K562 (cell line): ENCODE data around the gene CYP11A1. TPM values are rescaled to one million over a fixed set of nuclear protein-coding genes. Genes with fewer than 3 reads are reported as not detected.

Experiments
- BCL6 ChIP-seq: fragments of 250-450 bp; sonication (Bioruptor Pico); IDR thresholded peaks from 2 replicates; pipeline ENCODE4 v1.4.0; 2020
- CC2D1A ChIP-seq: fragments of 450-650 bp; IDR thresholded peaks from 2 replicates; pipeline ENCODE4 v1.6.1; 2017; ENCODE audit warnings: mild to moderate bottlenecking
- CTBP1 ChIP-seq: fragments of 450-650 bp; IDR thresholded peaks from 2 replicates; pipeline ENCODE4 v1.6.1; 2016; ENCODE audit warnings: borderline replicate concordance
- ELF1 ChIP-seq: fragments of 200-800 bp; sonication (Bioruptor generic); IDR thresholded peaks from 2 replicates; pipeline ENCODE4 v1.6.1; 2016; ENCODE audit warnings: missing genetic modification characterization, missing compliant biosample characterization
- ELF2 ChIP-seq: fragments of 250-450 bp; sonication (Bioruptor Pico); IDR thresholded peaks from 2 replicates; pipeline ENCODE4 v1.5.0; 2021; ENCODE audit warnings: mild to moderate bottlenecking
- FOSL1 ChIP-seq: fragments of 200-800 bp; sonication (Bioruptor generic); conservative IDR thresholded peaks from 2 replicates; pipeline ENCODE4 v1.6.1; 2016; ENCODE audit warnings: missing genetic modification characterization, missing compliant biosample characterization
- MAFK ChIP-seq: IDR thresholded peaks from 2 replicates; pipeline ENCODE4 v1.6.1; 2011; ENCODE audit warnings: low read length, improper control_type of control experiment
- MTA2 ChIP-seq: fragments of 450-650 bp; IDR thresholded peaks from 2 replicates; pipeline ENCODE4 v1.6.1; 2016; ENCODE audit warnings: low read depth
- MYC ChIP-seq, 2 experiments: fragments of 250-450 bp in 1 of 2; sonication (Bioruptor Pico) in 1 of 2; IDR thresholded peaks; 2 replicates each; pipeline versions ENCODE4 v1.5.1 to v1.6.1; 2012 to 2021; ENCODE audit warnings: low read depth in 2 of 2, borderline replicate concordance in 1 of 2, improper control_type of control experiment in 1 of 2, low read length in 1 of 2, mild to moderate bottlenecking in 1 of 2, moderate library complexity in 1 of 2
- NFRKB ChIP-seq: fragments of 450-650 bp; IDR thresholded peaks from 2 replicates; pipeline ENCODE4 v1.6.1; 2016; ENCODE audit warnings: low read depth
- POLR2H ChIP-seq: IDR thresholded peaks from 2 replicates; pipeline ENCODE4 v1.6.1; 2016; ENCODE audit warnings: missing genetic modification characterization, low read depth, mild to moderate bottlenecking, control low read depth, missing compliant biosample characterization, moderate library complexity
- SAFB2 ChIP-seq: fragments of 200-400 bp; formaldehyde crosslinking; IDR thresholded peaks from 2 replicates; pipeline ENCODE4 v1.6.1; 2018; ENCODE audit warnings: borderline replicate concordance, low read length, low read depth, moderate library complexity; ENCODE audit not compliant: severe bottlenecking
- SMC3 ChIP-seq: conservative IDR thresholded peaks from 2 replicates; pipeline ENCODE4 v1.6.1; 2011; ENCODE audit warnings: low read depth, low read length, improper control_type of control experiment; ENCODE audit not compliant: insufficient read depth
- SRF ChIP-seq, 2 experiments: fragments of 250-450, 450-650 bp in 1 of 2; sonication (Bioruptor Pico) in 1 of 2; sonication (generic) in 1 of 2; formaldehyde crosslinking; IDR thresholded peaks; 2 replicates each; pipeline versions ENCODE4 v1.5.0 to v1.5.1; 2020 to 2022; ENCODE audit warnings: mild to moderate bottlenecking in 1 of 2, missing genetic modification reagents in 1 of 2
- TAF15 ChIP-seq: fragments of 200-400 bp; formaldehyde crosslinking; IDR thresholded peaks from 2 replicates; pipeline ENCODE4 v1.6.1; 2017; ENCODE audit warnings: mild to moderate bottlenecking, low read depth, low read length, moderate library complexity
- TCFL5 ChIP-seq: fragments of 250-450 bp; sonication (Bioruptor Pico); conservative IDR thresholded peaks from 2 replicates; pipeline ENCODE4 v1.6.1; 2021; ENCODE audit warnings: mild to moderate bottlenecking, moderate library complexity, matching md5 sums
- ZNF696 ChIP-seq: fragments of 250-450 bp; sonication (Bioruptor Pico); conservative IDR thresholded peaks from 2 replicates; pipeline ENCODE4 v1.4.0; 2020; ENCODE audit warnings: mild to moderate bottlenecking, moderate library complexity
- polyA plus RNA-seq, 8 experiments: library from polyadenylated mRNA; depleted of rRNA in 4 of 8; stranded (reverse) in 5 of 8; unstranded in 3 of 8; fragments of >200 nt; fragmentation: Nextera tagmentation in 2 of 8; fragmentation: Illumina TruSeq in 1 of 8; extraction: Ambion mirVana in 2 of 8; extraction: Trizol in 1 of 8; gene quantifications; 2 replicates each; pipeline versions ENCODE4 v1.2.1 to v1.2.3, GENCODE V29; 2011 to 2014; ENCODE audit warnings: inconsistent platforms in 1 of 8, missing spikeins in 1 of 8
- total RNA-seq, 7 experiments: library from RNA; depleted of rRNA in 6 of 7; stranded (reverse); fragments of >200 nt in 6 of 7; fragmentation: Illumina TruSeq in 2 of 7; extraction: Trizol in 2 of 7; gene quantifications; 2 replicates each; pipeline versions ENCODE4 v1.2.1 to v1.2.3, GENCODE V29; 2011 to 2021; ENCODE audit warnings: low replicate concordance in 1 of 7
- TF ChIP-seq, protein P1 (sequence below): IDR thresholded peaks from 2 replicates; pipeline ENCODE4 v1.6.1; 2011; ENCODE audit warnings: borderline replicate concordance, low read depth, mild to moderate bottlenecking, moderate library complexity, low read length; ENCODE audit not compliant: insufficient read depth, poor library complexity, severe bottlenecking
- TF ChIP-seq, protein P2 (sequence below), 3 experiments: IDR thresholded peaks in 2 of 3; conservative IDR thresholded peaks in 1 of 3; 2 replicates each; pipeline ENCODE4 v1.5.1; 2011 to 2012; ENCODE audit warnings: low read length in 3 of 3, mild to moderate bottlenecking in 3 of 3, control low read depth in 2 of 3, improper control_type of control experiment in 1 of 3, inconsistent platforms in 1 of 3, low read depth in 1 of 3, mixed read lengths in 1 of 3, moderate library complexity in 1 of 3; ENCODE audit not compliant: insufficient read depth in 2 of 3
- TF ChIP-seq, protein P3 (sequence below), 2 experiments: IDR thresholded peaks in 1 of 2; conservative IDR thresholded peaks in 1 of 2; 2 replicates each; pipeline ENCODE4 v1.6.1; 2016; ENCODE audit warnings: low read depth in 2 of 2, mild to moderate bottlenecking in 1 of 2, missing compliant biosample characterization in 1 of 2, missing genetic modification characterization in 1 of 2, moderate library complexity in 1 of 2

Gene CYP11A1
- total and polyA plus RNA-seq, 9 of the 15 experiments (the other 6 are each of a cell fraction or from before 2014, with no cell fraction given), result 0.06 to 0.24 (median 0.10) TPM; not detected in 4

DNA sequence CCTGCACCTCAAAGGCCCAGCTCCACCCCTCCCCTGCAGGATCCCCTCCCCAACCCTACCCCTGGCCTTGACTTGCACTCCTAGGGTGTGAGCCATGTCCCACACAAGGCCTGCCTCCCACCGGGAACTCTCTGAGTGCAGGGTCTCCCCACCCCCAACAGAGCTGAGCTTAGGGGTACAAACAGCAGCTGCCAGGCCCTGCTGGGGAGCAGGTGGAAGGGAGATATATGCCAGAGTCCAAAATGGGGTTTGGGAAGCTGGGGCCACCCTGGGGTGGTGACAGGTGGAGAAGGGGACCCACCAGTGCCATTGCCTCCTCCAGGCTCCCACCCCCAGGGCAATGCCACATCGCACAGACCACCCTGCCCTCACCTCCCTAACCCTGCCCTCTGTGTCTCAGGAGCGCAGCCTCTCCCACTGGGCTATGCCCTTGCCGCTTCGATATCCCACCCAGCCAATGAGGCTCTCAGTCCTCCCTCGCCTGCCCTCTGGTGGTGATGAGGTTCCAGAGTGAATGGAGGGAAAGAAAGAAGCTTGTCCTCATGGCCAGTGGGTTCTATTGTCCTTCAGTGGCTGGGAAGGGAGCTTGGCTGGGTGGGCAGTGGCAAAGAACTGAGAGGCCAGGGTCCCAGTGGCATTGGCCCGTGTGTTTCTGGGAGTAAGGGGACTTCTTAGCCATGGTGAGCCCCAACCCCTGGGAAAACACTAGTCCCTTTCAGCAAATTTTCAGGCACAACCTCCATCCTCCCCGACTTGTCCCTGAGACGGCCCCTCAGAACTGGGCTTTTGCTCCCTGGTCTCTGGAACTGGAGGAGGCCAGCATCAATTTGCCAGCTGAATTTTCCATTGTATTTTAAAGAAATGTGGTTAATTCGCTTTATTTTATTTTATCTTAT lies 46.8 kb downstream of the CYP11A1 start (continued):
- TF ChIP-seq SRF (CRISPR knock-in tag; IDR thresholded peaks at IDR 0.05) (no peak), ZNF696 (no peak), BCL6 (CRISPR knock-in tag) (no peak), MTA2 (no peak), SAFB2 (no peak), NFRKB (no peak), TAF15 (no peak), TCFL5 (CRISPR knock-in tag) (no peak), MAFK (no peak), SMC3 (peak; percentile 86), ELF2 (CRISPR knock-in tag) (no peak), MYC (IDR thresholded peaks at IDR 0.05; ENCODE audit: low read depth, low read length) (no peak), MYC (CRISPR knock-in tag; IDR thresholded peaks at IDR 0.05; ENCODE audit: borderline replicate concordance, low read depth) (no peak), ELF1 (no peak), CTBP1 (peak; percentile 59; the same call in 1 of the 2 replicates), CC2D1A (peak; percentile 30; the same call in 1 of the 2 replicates), FOSL1 (tag) (no peak), POLR2H (tag) (no peak)
- TF ChIP-seq, protein P1, sequence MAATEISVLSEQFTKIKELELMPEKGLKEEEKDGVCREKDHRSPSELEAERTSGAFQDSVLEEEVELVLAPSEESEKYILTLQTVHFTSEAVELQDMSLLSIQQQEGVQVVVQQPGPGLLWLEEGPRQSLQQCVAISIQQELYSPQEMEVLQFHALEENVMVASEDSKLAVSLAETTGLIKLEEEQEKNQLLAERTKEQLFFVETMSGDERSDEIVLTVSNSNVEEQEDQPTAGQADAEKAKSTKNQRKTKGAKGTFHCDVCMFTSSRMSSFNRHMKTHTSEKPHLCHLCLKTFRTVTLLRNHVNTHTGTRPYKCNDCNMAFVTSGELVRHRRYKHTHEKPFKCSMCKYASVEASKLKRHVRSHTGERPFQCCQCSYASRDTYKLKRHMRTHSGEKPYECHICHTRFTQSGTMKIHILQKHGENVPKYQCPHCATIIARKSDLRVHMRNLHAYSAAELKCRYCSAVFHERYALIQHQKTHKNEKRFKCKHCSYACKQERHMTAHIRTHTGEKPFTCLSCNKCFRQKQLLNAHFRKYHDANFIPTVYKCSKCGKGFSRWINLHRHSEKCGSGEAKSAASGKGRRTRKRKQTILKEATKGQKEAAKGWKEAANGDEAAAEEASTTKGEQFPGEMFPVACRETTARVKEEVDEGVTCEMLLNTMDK, result peak; percentile 14
- TF ChIP-seq, protein P2, sequence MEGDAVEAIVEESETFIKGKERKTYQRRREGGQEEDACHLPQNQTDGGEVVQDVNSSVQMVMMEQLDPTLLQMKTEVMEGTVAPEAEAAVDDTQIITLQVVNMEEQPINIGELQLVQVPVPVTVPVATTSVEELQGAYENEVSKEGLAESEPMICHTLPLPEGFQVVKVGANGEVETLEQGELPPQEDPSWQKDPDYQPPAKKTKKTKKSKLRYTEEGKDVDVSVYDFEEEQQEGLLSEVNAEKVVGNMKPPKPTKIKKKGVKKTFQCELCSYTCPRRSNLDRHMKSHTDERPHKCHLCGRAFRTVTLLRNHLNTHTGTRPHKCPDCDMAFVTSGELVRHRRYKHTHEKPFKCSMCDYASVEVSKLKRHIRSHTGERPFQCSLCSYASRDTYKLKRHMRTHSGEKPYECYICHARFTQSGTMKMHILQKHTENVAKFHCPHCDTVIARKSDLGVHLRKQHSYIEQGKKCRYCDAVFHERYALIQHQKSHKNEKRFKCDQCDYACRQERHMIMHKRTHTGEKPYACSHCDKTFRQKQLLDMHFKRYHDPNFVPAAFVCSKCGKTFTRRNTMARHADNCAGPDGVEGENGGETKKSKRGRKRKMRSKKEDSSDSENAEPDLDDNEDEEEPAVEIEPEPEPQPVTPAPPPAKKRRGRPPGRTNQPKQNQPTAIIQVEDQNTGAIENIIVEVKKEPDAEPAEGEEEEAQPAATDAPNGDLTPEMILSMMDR (IDR thresholded peaks at IDR 0.05 in 2 of 3, conservative IDR thresholded peaks at IDR 0.05 in 1 of 3; ENCODE audit: insufficient read depth in 2 of 3, low read depth in 1 of 3, low read length in 3 of 3), result peak; percentile 83 to 85 (median 85)
- TF ChIP-seq, protein P3, sequence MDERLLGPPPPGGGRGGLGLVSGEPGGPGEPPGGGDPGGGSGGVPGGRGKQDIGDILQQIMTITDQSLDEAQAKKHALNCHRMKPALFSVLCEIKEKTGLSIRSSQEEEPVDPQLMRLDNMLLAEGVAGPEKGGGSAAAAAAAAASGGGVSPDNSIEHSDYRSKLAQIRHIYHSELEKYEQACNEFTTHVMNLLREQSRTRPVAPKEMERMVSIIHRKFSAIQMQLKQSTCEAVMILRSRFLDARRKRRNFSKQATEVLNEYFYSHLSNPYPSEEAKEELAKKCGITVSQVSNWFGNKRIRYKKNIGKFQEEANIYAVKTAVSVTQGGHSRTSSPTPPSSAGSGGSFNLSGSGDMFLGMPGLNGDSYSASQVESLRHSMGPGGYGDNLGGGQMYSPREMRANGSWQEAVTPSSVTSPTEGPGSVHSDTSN (CRISPR knock-in tag; IDR thresholded peaks at IDR 0.05; ENCODE audit: low read depth), result no peak
- TF ChIP-seq, protein P3 (tag; conservative IDR thresholded peaks at IDR 0.05; ENCODE audit: low read depth), result no peak
